HG03521 (cell line): ENCODE results near the gene UPK2.
"Not testable (repeated sequence)": the region's sequence is repeated elsewhere in the genome, so short reads cannot be mapped to it uniquely, and the experiment has no call there.

Experiments used
- ATAC-seq: cut with Tn5 transposase; IDR thresholded peaks from one replicate; pipeline ENCODE4 v1.9.1; 2021; ENCODE audit warnings: mild to moderate bottlenecking, moderate library complexity; ENCODE audit not compliant: unreplicated experiment

UPK2 gene

GRCh38 chr11:118938491-118939403 lies 17.4 kb upstream of the UPK2 start:
- ATAC-seq = no peak

- no peak for ATAC-seq
Observed at GRCh38 chr11:118939404-118939915, 16.6 kb upstream of the UPK2 start.

- no peak for ATAC-seq
Observed at GRCh38 chr11:118939953-118940598, 16.0 kb upstream of the UPK2 start.

- ATAC-seq = no peak
Observed at GRCh38 chr11:118947091-118947490, 9.0 kb upstream of the UPK2 start.

GRCh38 chr11:118948000-118948399 lies 8.1 kb upstream of the UPK2 start:
- no peak for ATAC-seq

GRCh38 chr11:118953265-118953664 lies 2.8 kb upstream of the UPK2 start:
- no peak for ATAC-seq

- not testable (repeated sequence) for ATAC-seq
Observed at GRCh38 chr11:118953976-118954375, 2.1 kb upstream of the UPK2 start.

GRCh38 chr11:118956847-118957469 lies 860 bp downstream of the UPK2 start:
- no peak for ATAC-seq

- no peak for ATAC-seq
Observed at GRCh38 chr11:118957549-118957948, 1.5 kb downstream of the UPK2 start.

GRCh38 chr11:118957968-118958367 lies 1.9 kb downstream of the UPK2 start:
- ATAC-seq = no peak

GRCh38 chr11:118958577-118958976 lies 2.5 kb downstream of the UPK2 start:
- no peak for ATAC-seq

- ATAC-seq = no peak
Observed at GRCh38 chr11:118961189-118961588, 5.1 kb downstream of the UPK2 start.

- no peak for ATAC-seq
Observed at GRCh38 chr11:118961591-118961990, 5.5 kb downstream of the UPK2 start.

- not testable (repeated sequence) for ATAC-seq
Observed at GRCh38 chr11:118969508-118969907, 13.4 kb downstream of the UPK2 start.

GRCh38 chr11:118971646-118972045 lies 15.5 kb downstream of the UPK2 start, which contains the start of gene FOXR1:
TSS of gene FOXR1 (plus strand) at chr11:118971761. CDS start at chr11:118971932, 171 bp downstream.
- ATAC-seq = no peak

GRCh38 chr11:118973985-118974384 lies 17.9 kb downstream of the UPK2 start:
- ATAC-seq = no peak

GRCh38 chr11:118975771-118976709 lies 19.9 kb downstream of the UPK2 start:
- ATAC-seq = no peak

- ATAC-seq = no peak
Observed at GRCh38 chr11:118979434-118979833, 23.3 kb downstream of the UPK2 start.

- no peak for ATAC-seq
Observed at GRCh38 chr11:118980191-118980881, 24.2 kb downstream of the UPK2 start.

- not testable (repeated sequence) for ATAC-seq
Observed at GRCh38 chr11:118984337-118984736, 28.2 kb downstream of the UPK2 start.
